NCI-H345 treated with DMSO at 0.1 percent for 48 hours (cell line): ENCODE data around the gene PLEKHH3.
A peak's percentile ranks its signal among the peaks of the same experiment; 100 is the strongest.
"Not testable (repeated sequence)": the region's sequence is repeated elsewhere in the genome, so short reads cannot be mapped to it uniquely, and the experiment has no call there.

ENCODE experiments used
- DNase-seq: peaks from one replicate; lab custom pipeline; 2025; ENCODE audit not compliant: unreplicated experiment; lab: John Stamatoyannopoulos, UW

The PLEKHH3 gene

DNA sequence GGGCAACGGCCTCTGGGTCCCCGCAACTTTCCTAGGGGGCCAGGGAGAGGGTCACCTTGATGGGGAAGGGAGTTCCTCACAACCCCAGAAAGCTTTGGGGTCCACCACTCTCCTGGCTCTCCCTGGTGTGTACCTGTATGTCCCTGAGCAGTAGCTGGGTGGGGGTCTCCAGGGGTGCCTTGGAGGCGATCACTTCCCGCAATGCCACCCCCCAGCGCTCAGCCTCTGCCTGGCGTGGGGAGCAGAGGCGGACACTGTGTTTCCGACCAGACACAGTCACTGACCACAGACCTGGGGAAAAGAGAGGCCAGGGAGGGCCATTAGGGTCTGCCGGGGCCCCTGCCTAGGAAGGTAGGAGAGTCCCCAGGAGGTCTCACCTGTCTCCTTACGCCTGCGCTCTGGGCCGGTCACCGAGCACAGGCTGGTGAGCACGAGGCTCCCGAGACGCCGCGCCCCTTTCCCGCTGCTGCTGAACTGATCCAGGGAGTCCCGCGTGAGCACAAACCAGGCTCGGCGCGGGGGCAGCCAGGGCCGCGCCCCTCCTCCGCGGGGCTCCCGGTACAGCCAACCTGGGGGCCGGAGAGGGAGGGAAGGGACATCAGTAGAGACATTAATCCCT is 3.4 kb downstream of the PLEKHH3 start:
- DNase-seq = no peak

GRCh38 chr17:42672038-42672437 is 4.8 kb downstream of the PLEKHH3 start:
- DNase-seq = no peak

GRCh38 chr17:42670789-42671657 is 5.8 kb downstream of the PLEKHH3 start:
- no peak for DNase-seq

GRCh38 chr17:42669977-42670788 is 6.6 kb downstream of the PLEKHH3 start:
- DNase-seq = no peak

- DNase-seq = no peak
Observed at GRCh38 chr17:42669705-42669976, 7.2 kb downstream of the PLEKHH3 start.

DNA sequence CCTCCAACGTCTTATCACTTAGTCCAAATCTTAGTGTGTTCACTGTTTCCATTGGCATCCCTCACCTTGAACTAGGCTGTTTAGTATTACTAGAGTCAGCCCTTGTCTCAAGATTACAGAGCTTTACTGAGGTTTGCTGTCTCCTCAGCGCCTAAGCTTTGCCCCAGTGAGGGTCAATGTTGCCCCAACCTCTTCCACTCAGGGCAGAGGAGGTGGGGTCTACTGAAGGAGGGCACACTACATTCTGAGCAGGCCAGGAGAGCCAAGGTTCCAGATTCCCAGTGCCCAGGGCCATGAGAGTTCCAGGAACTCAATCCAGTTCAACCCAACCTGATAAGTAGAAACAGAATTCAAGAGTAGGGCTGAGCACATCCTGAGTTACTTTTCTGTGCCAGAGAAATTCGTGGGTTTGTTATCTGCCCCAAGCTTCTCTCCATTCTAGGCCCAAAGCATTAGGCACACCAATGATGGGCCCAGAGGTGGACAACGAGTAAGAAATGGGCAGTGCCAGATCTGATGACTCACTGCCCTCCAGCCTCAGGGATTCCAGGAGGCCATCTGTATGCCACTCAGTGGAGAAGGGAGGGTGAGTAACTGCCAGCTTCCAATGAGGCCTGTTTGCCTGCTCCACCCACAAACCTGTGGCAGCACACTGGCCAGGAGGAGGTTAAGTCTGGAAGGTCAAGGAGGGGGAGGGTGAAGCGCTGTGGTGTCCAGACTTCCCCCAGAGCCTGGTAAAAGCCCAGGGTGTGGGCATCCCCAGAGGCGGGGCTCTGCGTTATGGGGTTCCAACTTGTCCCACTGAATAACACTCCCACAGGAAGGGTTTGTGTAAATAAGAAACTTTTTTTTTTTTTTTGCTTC is 9.5 kb downstream of the PLEKHH3 start:
- DNase-seq = no peak

- not testable (repeated sequence) for DNase-seq
Observed at GRCh38 chr17:42666126-42666525, 10.7 kb downstream of the PLEKHH3 start.

DNA sequence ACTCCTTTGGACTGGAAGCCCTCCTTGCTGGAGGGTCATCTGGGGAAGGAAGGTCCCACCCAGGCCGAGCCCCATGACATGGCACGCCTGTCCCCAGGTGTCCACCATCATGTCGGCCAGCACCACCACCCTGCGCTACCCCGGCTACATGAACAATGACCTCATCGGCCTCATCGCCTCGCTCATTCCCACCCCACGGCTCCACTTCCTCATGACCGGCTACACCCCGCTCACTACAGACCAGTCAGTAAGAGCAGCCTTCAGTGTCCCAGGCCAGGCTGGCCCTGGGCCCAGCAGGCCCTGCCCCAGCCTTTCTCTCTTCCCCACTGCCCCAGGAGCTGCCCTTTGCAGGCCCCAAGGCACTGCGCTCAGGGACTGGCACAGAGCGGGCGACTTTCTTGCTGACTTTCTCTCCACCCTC is 11.2 kb downstream of the PLEKHH3 start:
- DNase-seq = no peak

GRCh38 chr17:42660692-42661345 is 16.0 kb downstream of the PLEKHH3 start:
- DNase-seq = no peak

DNA sequence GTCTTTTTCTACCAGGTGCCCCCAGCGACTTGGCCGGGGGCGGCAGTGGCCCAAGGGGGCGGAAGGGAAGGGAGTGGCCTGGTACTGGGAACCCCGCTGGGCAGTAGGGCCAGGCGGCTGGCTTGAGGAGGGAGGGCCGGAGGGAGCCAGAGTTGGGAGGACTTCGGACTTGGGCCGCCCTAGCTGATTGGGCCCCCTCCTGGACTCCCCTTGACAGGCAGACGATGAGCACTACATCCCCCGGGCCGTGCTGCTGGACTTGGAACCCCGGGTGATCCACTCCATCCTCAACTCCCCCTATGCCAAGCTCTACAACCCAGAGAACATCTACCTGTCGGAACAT is 16.9 kb downstream of the PLEKHH3 start:
- DNase-seq = not testable (repeated sequence)

DNA sequence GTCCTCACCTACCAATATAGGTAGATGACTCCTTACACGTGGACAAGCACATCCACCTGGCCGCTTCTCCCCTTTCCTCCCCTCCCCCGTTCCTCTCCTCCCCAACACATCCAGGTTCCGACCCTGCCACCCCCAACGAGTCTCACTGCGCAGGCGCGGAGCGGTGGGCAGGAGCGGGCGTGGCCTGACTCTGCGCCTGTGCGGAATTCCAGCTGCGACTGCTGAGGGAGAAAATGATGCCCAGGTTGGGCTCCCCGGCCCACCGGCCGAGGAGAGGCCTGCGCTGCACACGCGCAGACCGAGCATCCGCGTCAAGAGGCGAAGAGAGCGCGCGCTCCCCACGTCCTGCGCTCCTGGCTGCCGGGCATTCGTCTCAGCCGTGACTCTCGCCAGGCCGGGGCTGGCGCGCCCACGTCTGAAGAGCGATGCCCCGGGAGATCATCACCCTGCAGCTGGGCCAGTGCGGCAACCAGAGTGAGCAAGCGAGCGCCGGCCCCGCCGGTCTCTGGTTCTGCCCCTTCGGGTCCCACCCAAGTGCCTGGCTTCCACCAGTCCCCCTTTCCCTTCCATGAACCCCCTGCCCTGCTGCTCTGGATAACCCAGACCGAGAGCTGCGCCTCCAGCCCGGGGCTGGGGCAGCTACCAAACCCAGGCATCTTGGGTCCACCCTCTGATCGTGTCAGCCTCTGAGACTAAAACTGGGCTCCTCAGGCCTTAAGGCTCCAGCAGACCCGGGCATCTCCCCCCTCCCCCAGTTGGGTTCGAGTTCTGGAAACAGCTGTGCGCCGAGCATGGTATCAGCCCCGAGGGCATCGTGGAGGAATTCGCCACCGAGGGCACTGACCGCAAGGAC is 17.5 kb downstream of the PLEKHH3 start, which contains the start of gene TUBG2:
Gene TUBG2, plus strand, starts transcription at position 206 of the 853 bp plus-strand sequence. Its CDS starts 220 bp downstream, at position 426.
- peak; percentile 90 for DNase-seq

GRCh38 chr17:42657824-42658588 is 18.8 kb downstream of the PLEKHH3 start:
- DNase-seq = no peak

DNA sequence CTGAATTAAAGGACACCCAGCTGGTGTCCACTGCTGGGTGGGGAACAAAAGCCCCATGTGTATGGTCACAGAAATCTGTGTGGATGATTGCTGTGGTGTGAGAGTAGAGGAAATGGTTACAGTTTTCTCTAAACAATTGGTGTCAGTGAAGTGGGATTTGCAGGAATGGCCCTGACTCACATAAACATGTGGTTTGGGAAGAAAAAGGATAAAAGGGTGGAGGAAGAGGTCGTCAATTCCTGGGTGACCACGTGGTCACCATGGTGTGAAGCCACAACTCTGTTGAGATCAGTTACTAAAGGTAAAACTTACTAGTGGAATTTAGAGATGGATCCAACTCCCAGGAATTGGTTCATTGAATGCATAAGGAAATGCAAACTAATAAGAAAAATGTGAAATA is 21.3 kb downstream of the PLEKHH3 start:
- no peak for DNase-seq

DNA sequence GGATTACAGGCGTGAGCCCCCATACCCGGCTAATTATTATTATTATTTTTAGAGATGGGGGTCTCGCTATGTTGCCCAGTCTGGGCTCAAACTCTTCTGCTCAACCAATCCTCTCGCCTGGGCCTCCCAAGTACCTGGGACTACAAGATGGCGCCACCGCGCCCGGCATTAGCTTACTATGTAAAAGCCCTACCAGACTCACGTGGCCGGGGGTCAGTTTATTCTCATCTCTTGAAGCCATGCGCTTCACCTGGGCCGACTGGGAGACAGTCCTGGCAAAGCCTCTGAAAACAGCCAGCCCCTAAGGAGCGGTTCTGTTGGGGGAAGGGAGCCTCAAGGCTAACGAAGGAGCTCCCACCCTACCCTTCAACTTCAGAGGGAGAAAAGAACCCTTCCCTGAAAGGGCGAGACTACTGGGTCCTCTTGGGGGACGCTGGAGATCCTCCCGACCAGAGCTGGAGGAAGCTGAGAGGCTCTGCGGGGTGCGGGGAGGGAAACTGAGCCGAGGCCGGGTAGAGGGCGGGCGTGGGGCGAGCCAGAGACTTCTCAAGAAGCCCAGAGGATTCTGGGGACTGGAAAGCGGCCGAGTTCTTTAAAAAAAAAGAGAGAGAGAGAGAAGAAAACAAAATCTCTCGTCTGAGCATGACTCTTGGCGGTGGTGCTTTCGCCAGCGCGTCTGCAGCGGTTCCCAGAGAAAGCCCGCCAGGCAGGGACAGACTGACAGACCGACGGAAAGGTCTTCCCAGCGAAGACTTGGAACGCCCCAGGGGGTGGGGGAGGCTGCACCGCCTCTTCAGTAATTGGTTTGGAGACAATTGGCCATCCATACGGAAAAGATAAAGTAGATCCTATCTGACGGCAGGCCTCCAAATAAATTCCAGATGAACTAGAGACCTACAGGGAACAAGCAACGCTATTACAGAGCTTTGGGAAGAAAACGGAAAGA is 23.3 kb downstream of the PLEKHH3 start:
- DNase-seq = no peak

DNA sequence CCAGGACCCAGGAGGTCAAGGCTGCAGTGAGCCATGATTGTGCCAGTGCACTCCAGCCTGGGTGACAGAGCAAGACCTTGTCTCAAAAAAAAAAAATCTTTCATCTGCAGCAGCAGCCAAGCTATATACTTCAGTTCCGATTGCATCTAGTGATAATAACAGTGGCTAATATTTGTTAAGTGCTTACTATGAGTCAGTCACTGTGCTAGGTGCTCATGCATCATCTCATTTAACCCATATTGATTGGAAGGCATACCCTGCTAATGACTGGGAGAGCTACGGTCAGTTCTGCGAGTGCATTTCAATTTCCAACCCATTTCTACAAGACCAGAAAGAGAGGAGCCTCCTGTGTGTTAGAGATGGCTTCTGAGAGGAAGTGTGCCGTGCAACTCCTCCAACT is 25.4 kb downstream of the PLEKHH3 start:
- DNase-seq = no peak

- DNase-seq = no peak
Observed at GRCh38 chr17:42647778-42648177, 29.0 kb downstream of the PLEKHH3 start.

GRCh38 chr17:42642336-42642735 is 34.5 kb downstream of the PLEKHH3 start:
- no peak for DNase-seq

DNA sequence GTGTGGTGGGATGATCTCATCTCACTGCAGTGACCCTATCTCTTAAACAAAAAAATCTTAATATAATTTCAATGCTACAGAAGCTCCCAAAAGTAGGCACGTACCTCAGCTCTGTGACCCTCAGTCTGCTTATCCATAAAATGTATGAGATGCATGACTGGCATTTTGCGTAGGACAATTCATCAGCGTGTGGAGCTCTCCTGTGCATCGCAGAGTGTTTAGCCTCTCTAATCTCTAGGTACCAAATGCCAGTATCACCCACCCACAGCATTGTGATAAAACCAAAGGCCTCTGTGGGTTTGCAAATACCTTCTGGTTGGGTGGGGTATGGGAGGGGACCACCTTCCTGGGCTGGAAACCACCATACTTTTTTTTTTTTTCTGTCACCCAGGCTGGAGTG is 36.7 kb downstream of the PLEKHH3 start:
- no peak for DNase-seq
